SK-N-SH treated with all-trans-retinoic acid at 6 μM for 48 hours (cell line): Measurements from ENCODE around the gene OSER1.

Experiments used
- ATAC-seq: fragments of 200-7000 bp; cut with Tn5 transposase; 3 replicates; pipeline ENCODE4 v1.9.1; 2020; ENCODE audit warnings: mild to moderate bottlenecking, moderate library complexity
- ARNTL ChIP-seq: fragments of 450-650 bp; formaldehyde crosslinking; IDR thresholded peaks from 2 replicates; pipeline ENCODE4 v1.5.0; 2020; ENCODE audit warnings: low read depth, mild to moderate bottlenecking, moderate library complexity, borderline replicate concordance
- BACH2 ChIP-seq: fragments of 250-450 bp; sonication (Bioruptor Pico); IDR thresholded peaks from 2 replicates; pipeline ENCODE4 v1.9.0; 2021; ENCODE audit warnings: mild to moderate bottlenecking, borderline replicate concordance
- CREB5 ChIP-seq: fragments of 250-450 bp; sonication (Bioruptor Pico); IDR thresholded peaks from 2 replicates; pipeline ENCODE4 v1.5.1; 2020; ENCODE audit warnings: low read depth, mild to moderate bottlenecking, moderate library complexity
- CSDC2 ChIP-seq: fragments of 250-450 bp; sonication (Bioruptor Pico); IDR thresholded peaks from 2 replicates; pipeline ENCODE4 v1.5.0; 2020; ENCODE audit warnings: mild to moderate bottlenecking, moderate library complexity
- CSRNP3 ChIP-seq: fragments of 250-450 bp; sonication (Bioruptor Pico); IDR thresholded peaks from 2 replicates; pipeline ENCODE4 v1.5.1; 2021; ENCODE audit warnings: mild to moderate bottlenecking, moderate library complexity
- ESRRG ChIP-seq: fragments of 250-450 bp; sonication (Bioruptor Pico); IDR thresholded peaks from 2 replicates; pipeline ENCODE4 v1.6.1; 2021; ENCODE audit warnings: mild to moderate bottlenecking
- GLIS3 ChIP-seq: fragments of 250-450 bp; sonication (Bioruptor Pico); IDR thresholded peaks from 2 replicates; pipeline ENCODE4 v1.5.0; 2020; ENCODE audit warnings: mild to moderate bottlenecking, moderate library complexity
- ISL1 ChIP-seq: fragments of 250-450 bp; sonication (Bioruptor Pico); IDR thresholded peaks from 2 replicates; pipeline ENCODE4 v2.1.2; 2022; ENCODE audit warnings: mild to moderate bottlenecking, moderate library complexity
- OSR1 ChIP-seq: fragments of 250-450 bp; sonication (Bioruptor Pico); IDR thresholded peaks from 2 replicates; pipeline ENCODE4 v1.8.0; 2022; ENCODE audit warnings: moderate library complexity, mild to moderate bottlenecking, inconsistent platforms
- PPARA ChIP-seq: fragments of 250-450 bp; sonication (Bioruptor Pico); IDR thresholded peaks from 2 replicates; pipeline ENCODE4 v1.5.0; 2020; ENCODE audit warnings: mild to moderate bottlenecking, borderline replicate concordance
- RARB ChIP-seq: fragments of 250-450 bp; sonication (Bioruptor Pico); IDR thresholded peaks from 2 replicates; pipeline ENCODE4 v1.8.0; 2021; ENCODE audit warnings: mild to moderate bottlenecking, moderate library complexity
- SNAI2 ChIP-seq: fragments of 250-450 bp; sonication (Bioruptor Pico); IDR thresholded peaks from 2 replicates; pipeline ENCODE4 v1.5.0; 2020; ENCODE audit warnings: mild to moderate bottlenecking, moderate library complexity
- TCF4 ChIP-seq: fragments of 250-450 bp; sonication (Bioruptor Pico); IDR thresholded peaks from 2 replicates; pipeline ENCODE4 v1.8.0; 2021; ENCODE audit warnings: mild to moderate bottlenecking, moderate library complexity, borderline replicate concordance
- ZFP30 ChIP-seq: fragments of 450-650 bp; formaldehyde crosslinking; IDR thresholded peaks from 2 replicates; pipeline ENCODE4 v1.5.0; 2022; ENCODE audit warnings: mild to moderate bottlenecking, moderate library complexity
- ZNF565 ChIP-seq: fragments of 450-650 bp; formaldehyde crosslinking; conservative IDR thresholded peaks from 2 replicates; pipeline ENCODE4 v1.5.0; 2020; ENCODE audit warnings: low read depth, mild to moderate bottlenecking, moderate library complexity
- ZNF70 ChIP-seq: fragments of 450-650 bp; formaldehyde crosslinking; IDR thresholded peaks from 2 replicates; pipeline ENCODE4 v1.5.0; 2020; ENCODE audit warnings: mild to moderate bottlenecking, moderate library complexity
- TF ChIP-seq, protein P1 (sequence below): fragments of 250-450 bp; sonication (Bioruptor Pico); IDR thresholded peaks from 2 replicates; pipeline ENCODE4 v1.5.0; 2020; ENCODE audit warnings: mild to moderate bottlenecking, moderate library complexity
- TF ChIP-seq, protein P2 (sequence below): fragments of 250-450 bp; sonication (Bioruptor Pico); IDR thresholded peaks from 2 replicates; pipeline ENCODE4 v1.8.0; 2020; ENCODE audit warnings: mild to moderate bottlenecking, moderate library complexity, borderline replicate concordance
- TF ChIP-seq, protein P3 (sequence below): fragments of 250-450 bp; sonication (Bioruptor Pico); IDR thresholded peaks from 2 replicates; pipeline ENCODE4 v1.8.0; 2021; ENCODE audit warnings: low read depth, mild to moderate bottlenecking, moderate library complexity, borderline replicate concordance

The OSER1 gene

DNA sequence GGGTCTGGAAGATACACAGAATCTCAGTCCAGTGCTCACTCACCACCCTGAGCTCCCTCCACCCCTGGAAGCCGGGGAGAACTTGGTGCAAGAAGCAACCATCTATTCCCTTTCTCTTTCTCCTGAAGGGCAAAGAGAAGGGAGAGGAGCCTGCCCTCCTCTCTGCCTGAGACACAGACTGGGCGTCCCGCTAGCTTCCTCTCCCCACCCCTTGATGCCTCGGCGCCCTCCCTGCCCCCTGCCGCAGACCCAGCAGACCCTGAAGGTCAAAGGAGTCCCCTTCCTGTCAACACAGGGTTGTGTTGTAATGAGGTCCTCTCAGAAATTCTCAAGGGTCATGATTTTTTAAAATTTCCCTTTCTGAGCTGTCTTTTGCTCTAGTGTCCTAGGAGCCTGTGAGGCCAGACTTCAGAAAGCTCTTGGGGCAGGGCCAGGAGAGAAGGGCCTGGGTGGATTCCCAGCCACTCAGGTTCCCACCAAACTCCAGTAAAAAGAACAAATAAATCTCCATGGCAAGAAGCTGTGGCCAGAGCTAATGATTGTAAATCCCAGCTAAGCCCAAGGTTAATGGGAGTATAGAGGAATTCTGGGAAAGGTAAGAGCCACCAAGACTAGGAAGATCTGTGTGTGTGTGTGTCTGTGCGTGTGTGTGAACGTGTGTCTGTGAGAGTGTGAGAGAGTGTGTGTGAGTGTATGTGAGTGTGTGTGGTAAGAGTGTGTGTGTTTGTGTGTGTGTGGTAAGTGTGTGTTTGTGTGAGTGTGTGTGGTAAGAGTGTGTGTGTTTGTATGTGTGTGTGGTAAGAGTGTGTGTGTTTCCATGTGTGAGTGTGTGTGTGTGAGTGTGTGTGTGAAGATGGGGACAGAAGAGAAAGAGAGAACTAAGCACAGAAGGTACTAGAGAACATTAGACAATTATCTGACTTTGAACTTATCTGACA lies 22.5 kb downstream of the OSER1 start (continued):
- TF ChIP-seq PPARA (CRISPR knock-in tag) = no peak

DNA sequence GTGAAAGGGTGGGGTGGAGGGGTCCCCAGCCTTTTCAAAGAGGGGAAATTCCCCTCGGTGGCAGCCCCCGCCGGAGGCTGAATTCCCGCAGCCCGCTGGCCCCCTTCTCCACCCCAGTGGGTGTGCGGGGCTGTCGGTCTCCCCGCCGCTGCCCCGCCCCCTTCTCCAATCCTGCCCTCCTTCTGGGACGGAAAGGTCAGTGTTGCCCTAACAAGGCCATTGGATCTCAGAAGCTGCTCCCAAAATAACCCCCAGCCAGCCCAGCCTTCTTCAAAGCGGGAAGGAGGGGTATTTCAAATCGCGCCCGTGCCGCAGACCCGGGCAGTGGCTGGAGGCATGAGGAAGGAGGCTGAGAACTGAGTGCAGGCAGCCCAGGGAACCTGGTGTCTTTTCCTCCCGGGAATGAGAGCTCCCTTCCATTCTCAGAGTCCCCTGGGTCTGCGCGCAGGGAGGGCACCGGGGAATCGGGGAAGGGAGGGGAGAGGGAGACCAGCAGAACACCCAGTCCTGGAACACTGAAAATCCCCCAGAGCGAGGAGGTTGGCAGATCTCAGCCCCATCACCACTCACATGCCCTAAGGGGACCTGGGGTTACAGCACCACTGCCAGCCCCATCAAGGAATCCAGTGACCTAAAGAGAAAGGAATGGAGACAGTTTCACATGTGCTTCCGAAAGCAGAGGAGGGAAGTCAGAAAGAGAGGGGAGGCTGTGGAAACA lies 23.4 kb downstream of the OSER1 start, which contains the start of gene JPH2:
Gene JPH2, minus strand, starts transcription at position 135 of the 718 bp plus-strand sequence. CDS start 483 bp downstream, outside the sequence.
- TF ChIP-seq CSDC2 (CRISPR knock-in tag) (no peak), CREB5 (CRISPR knock-in tag) (no peak), ZNF70 (CRISPR knock-in tag) (no peak), ESRRG (CRISPR knock-in tag) (no peak), CSRNP3 (no peak)
- ATAC-seq = peak; percentile 85

DNA sequence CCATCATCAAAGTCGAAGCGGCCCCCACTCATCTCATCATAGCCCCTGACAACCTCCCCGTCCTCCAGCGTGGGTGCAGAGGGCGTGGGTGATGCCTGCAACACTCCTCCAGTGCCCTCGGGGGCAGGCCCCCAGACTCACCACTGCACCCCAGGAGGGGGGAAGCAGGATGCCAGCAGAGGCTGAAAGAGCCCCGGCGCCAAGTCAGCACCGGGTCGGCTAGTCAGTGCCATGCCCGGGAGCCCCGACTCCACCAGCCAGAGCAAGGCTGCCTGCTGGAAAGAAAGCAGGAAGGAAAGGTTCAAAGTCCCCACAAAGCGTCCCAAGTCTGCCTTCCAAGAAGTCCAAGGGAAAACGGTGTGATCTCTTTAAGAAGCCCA lies 23.9 kb downstream of the OSER1 start:
- ATAC-seq = peak; percentile 42
- TF ChIP-seq, protein P1, sequence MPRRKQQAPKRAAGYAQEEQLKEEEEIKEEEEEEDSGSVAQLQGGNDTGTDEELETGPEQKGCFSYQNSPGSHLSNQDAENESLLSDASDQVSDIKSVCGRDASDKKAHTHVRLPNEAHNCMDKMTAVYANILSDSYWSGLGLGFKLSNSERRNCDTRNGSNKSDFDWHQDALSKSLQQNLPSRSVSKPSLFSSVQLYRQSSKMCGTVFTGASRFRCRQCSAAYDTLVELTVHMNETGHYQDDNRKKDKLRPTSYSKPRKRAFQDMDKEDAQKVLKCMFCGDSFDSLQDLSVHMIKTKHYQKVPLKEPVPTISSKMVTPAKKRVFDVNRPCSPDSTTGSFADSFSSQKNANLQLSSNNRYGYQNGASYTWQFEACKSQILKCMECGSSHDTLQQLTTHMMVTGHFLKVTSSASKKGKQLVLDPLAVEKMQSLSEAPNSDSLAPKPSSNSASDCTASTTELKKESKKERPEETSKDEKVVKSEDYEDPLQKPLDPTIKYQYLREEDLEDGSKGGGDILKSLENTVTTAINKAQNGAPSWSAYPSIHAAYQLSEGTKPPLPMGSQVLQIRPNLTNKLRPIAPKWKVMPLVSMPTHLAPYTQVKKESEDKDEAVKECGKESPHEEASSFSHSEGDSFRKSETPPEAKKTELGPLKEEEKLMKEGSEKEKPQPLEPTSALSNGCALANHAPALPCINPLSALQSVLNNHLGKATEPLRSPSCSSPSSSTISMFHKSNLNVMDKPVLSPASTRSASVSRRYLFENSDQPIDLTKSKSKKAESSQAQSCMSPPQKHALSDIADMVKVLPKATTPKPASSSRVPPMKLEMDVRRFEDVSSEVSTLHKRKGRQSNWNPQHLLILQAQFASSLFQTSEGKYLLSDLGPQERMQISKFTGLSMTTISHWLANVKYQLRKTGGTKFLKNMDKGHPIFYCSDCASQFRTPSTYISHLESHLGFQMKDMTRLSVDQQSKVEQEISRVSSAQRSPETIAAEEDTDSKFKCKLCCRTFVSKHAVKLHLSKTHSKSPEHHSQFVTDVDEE (CRISPR knock-in tag) = no peak
- TF ChIP-seq, protein P2, sequence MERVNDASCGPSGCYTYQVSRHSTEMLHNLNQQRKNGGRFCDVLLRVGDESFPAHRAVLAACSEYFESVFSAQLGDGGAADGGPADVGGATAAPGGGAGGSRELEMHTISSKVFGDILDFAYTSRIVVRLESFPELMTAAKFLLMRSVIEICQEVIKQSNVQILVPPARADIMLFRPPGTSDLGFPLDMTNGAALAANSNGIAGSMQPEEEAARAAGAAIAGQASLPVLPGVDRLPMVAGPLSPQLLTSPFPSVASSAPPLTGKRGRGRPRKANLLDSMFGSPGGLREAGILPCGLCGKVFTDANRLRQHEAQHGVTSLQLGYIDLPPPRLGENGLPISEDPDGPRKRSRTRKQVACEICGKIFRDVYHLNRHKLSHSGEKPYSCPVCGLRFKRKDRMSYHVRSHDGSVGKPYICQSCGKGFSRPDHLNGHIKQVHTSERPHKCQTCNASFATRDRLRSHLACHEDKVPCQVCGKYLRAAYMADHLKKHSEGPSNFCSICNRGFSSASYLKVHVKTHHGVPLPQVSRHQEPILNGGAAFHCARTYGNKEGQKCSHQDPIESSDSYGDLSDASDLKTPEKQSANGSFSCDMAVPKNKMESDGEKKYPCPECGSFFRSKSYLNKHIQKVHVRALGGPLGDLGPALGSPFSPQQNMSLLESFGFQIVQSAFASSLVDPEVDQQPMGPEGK (CRISPR knock-in tag) = no peak
- TF ChIP-seq TCF4 (CRISPR knock-in tag) (no peak), ZNF565 (CRISPR knock-in tag) (no peak), CSDC2 (CRISPR knock-in tag) (no peak), PPARA (CRISPR knock-in tag) (no peak), RARB (no peak), GLIS3 (CRISPR knock-in tag) (no peak), ZFP30 (CRISPR knock-in tag) (no peak), ISL1 (no peak), OSR1 (CRISPR knock-in tag) (no peak)

DNA sequence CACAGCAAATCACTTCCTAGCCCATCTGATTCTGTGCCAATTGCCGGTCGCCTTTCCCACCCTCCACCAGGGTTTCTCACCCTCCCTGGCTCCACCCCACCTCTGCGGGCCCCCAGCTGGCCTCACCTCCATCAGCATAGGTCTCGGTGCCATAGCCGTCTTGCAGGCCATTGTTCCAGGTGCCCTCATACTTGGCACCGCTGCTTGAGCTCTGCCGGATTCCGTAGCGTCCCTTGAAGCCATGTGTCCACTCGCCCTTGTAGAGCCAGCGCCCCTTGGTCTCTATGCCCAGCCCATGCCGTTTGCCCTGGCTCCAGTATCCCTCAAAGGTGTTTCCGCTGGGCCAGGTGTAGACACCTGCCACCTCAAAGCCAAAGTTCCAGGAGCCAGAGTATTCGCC lies 24.4 kb downstream of the OSER1 start:
- TF ChIP-seq SNAI2 = no peak
- no peak for TF ChIP-seq ARNTL (CRISPR knock-in tag)
- no peak for TF ChIP-seq BACH2
- TF ChIP-seq ZFP30 (CRISPR knock-in tag) = no peak
- TF ChIP-seq, protein P3, sequence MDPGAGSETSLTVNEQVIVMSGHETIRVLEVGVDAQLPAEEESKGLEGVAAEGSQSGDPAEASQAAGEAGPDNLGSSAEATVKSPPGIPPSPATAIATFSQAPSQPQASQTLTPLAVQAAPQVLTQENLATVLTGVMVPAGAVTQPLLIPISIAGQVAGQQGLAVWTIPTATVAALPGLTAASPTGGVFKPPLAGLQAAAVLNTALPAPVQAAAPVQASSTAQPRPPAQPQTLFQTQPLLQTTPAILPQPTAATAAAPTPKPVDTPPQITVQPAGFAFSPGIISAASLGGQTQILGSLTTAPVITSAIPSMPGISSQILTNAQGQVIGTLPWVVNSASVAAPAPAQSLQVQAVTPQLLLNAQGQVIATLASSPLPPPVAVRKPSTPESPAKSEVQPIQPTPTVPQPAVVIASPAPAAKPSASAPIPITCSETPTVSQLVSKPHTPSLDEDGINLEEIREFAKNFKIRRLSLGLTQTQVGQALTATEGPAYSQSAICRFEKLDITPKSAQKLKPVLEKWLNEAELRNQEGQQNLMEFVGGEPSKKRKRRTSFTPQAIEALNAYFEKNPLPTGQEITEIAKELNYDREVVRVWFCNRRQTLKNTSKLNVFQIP = no peak
- TF ChIP-seq ESRRG (CRISPR knock-in tag) = no peak
- no peak for TF ChIP-seq ZNF565 (CRISPR knock-in tag)
- TF ChIP-seq TCF4 (CRISPR knock-in tag) = no peak
- TF ChIP-seq ZNF70 (CRISPR knock-in tag) = no peak
- TF ChIP-seq, protein P2 (CRISPR knock-in tag) = no peak
- TF ChIP-seq OSR1 (CRISPR knock-in tag) = no peak

More for the DNA sequence above, 24.4 kb downstream of the OSER1 start:
- ATAC-seq = no peak
